ENCODE measurements around the gene TBC1D3B.
"Not testable (repeated sequence)": the region's sequence is repeated elsewhere in the genome, so short reads cannot be mapped to it uniquely, and the experiment has no call there.

Gene TBC1D3B

DNA sequence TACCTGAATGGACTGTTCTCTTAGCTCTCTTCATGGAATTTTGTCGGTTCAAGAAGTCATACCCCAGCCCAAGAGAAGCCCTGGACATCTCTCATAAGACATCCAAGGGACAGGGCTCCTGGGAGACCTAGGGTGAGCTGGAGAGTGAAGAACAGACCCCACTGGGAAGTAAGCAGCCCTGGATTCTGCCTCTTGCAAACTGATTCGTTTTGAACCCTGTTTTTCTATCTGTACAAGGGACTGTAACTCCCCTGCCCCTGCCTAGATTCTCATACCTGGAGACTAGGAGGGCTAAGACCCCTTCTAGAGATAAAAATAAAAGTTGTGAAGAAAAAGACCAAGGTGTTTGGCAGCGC lies 19.7 kb upstream of the TBC1D3B start:
- Histone ChIP-seq H3K9me3 (ENCODE audit: insufficient read depth, low read length) (no peaks in the 10 kb centered on the region), H3K9ac (ENCODE audit: insufficient read length, low read depth) (no peak overlapping the region), H3K4me3 (ENCODE audit: insufficient read length, low read depth) (no peak overlapping the region), H3K27me3 (ENCODE audit: insufficient read depth, insufficient read length) (no peaks in the 10 kb centered on the region), H3K4me1 (ENCODE audit: insufficient read depth, insufficient read length) (peaks cover 3% of the 10 kb centered on the region), H3K36me3 (ENCODE audit: insufficient read depth, insufficient read length, low read length) (no peaks in the 10 kb centered on the region)
- no peak for DNase-seq (ENCODE audit: low read depth, low spot score)
- TF ChIP-seq SUZ12 (IDR thresholded peaks at IDR 0.05; ENCODE audit: extremely low read depth, insufficient read depth, insufficient read length), result no peak
- no peak for TF ChIP-seq ZNF274 (IDR thresholded peaks at IDR 0.05; ENCODE audit: low read depth, low read length)
- no peak for TF ChIP-seq YY1 (IDR thresholded peaks at IDR 0.05; ENCODE audit: insufficient read depth, insufficient read length)

DNA sequence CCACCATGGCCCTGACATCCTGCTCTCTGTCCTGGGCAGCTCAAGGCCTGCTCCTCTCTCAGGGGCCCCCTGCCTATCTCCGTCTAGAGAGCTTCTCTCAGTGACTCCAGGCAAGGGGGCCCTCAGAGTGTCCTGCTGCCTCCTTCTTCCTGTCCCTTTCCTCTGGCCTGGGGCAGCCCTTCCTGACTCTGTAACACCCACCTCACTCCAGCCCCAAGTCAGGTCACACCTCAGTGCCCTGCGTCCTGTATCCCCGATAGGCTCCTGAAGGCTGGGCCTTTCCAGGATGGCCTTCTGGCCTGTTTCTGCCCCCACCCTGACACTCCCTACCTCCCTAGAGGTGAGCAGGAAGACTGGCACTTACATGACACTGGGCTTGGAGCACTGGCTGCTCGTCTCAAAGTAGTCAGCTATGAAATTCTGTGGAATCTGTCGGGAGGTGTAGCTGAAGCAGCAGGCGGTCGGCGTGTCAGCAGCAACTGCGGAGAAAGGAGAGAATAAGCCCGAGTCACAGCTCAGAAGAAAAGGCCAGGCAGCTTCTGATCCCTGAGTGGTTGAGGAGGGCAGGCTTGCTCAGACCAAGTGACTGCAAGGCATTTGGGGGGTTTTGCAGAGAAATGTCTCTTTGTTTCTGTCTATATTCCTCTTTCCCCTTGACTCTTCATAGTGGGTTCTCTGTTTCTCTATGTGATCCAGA lies 19.1 kb upstream of the TBC1D3B start:
- Histone ChIP-seq H3K4me3 (ENCODE audit: insufficient read length, low read depth) (no peak overlapping the region), H3K9me3 (ENCODE audit: insufficient read depth, low read length) (no peaks in the 10 kb centered on the region), H3K36me3 (ENCODE audit: insufficient read depth, insufficient read length, low read length) (no peaks in the 10 kb centered on the region), H3K27me3 (ENCODE audit: insufficient read depth, insufficient read length) (no peaks in the 10 kb centered on the region), H3K9ac (ENCODE audit: insufficient read length, low read depth) (no peak overlapping the region), H3K4me1 (ENCODE audit: insufficient read depth, insufficient read length) (peaks cover 3% of the 10 kb centered on the region)
- TF ChIP-seq YY1 (IDR thresholded peaks at IDR 0.05; ENCODE audit: insufficient read depth, insufficient read length), result no peak
- TF ChIP-seq SUZ12 (IDR thresholded peaks at IDR 0.05; ENCODE audit: extremely low read depth, insufficient read depth, insufficient read length), result no peak
- TF ChIP-seq ZNF274 (IDR thresholded peaks at IDR 0.05; ENCODE audit: low read depth, low read length), result no peak
- no peak for DNase-seq (ENCODE audit: low read depth, low spot score)

DNA sequence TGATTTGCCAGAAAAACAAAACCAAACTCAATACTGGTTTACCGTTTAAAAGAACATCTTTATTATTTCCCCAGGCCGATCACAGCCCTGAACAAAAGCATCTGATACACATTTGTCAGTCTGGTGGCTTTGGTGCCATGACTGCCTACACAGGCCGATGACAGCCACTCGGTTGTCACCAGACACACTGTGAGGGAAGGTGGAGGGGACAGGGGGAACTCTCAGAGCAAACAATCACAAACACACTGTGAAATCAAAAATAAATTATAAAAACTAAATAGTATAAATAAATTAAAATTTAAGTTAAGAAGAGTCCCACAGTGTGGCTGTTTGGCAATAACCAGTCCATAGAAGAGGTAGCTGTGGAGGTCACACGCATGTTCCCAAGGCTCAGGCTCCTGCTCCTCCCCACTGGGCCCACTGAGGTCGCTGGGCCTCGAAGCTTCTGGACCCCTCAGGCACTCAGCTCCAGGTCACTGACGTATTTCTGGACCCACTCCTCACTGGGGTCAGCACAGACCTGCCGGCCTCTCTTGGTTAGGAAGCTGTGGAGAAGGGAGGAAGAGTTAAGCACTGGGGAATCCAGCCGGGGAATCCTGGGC lies 18.5 kb upstream of the TBC1D3B start:
- H3K9ac ChIP-seq (ENCODE audit: insufficient read length, low read depth); H3K9me3 ChIP-seq (ENCODE audit: insufficient read depth, low read length); H3K36me3 ChIP-seq (ENCODE audit: insufficient read depth, insufficient read length, low read length); H3K4me1 ChIP-seq (ENCODE audit: insufficient read depth, insufficient read length); DNase-seq (ENCODE audit: low read depth, low spot score); H3K4me3 ChIP-seq (ENCODE audit: insufficient read length, low read depth); H3K27me3 ChIP-seq (ENCODE audit: insufficient read depth, insufficient read length): not testable (repeated sequence)

DNA sequence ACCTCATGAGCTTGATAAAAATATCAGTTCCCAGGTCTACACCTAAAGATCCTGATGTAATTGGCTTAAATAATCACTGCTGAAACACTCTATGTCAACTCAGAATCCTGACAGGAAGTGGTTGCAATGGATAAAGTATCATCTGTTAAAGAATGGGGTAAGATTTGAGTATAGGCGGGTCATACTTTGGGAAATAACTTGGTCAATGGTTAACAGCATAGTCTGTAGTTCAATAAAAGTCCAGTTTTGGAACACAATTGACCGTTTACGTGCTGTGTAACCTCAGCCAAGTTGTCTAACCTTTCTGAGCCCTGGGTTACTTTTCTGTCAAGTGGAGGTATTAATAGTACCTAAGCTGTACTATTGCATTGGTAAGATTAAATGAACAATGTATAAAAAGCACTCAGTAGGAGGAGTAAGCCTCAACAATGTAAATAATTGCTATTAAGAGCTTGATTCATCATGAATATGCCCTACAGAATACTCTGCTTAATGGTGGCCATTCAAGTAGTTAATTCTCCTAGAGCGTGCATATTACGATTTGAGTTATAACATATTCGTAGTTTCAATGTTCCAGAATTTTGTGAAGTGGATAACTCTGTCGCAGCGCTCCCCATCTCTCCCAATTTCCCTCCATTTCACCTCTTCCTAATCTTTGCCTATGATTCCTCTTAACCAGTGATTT lies 17.9 kb upstream of the TBC1D3B start:
- not testable (repeated sequence) for H3K9ac ChIP-seq (ENCODE audit: insufficient read length, low read depth); H3K4me1 ChIP-seq (ENCODE audit: insufficient read depth, insufficient read length)

DNA sequence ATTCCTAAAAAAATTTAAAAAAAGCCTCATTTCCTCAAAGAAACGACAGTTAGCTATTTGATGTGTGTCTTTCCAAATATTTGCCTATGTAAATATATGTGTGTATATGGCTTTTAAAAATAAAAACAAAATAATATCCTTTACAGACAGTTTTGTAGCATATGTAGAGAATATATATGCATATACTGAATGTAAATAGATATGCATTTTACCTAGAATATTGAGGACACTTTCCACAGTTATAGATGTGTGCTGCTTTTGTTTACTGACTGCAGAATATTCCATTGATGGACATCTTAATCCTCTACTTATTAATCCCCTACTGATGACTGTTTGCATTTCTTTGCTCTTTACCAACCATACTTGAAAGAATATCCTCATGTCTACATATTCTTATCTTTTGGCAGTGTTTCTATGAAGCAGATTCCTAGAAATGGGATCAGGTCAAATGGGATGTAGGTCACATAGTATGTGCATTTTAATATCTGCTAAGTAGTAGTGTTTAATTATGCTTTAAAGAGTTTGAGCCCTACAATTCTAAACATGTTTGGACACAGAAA lies 16.9 kb upstream of the TBC1D3B start:
- no peak for DNase-seq (ENCODE audit: low read depth, low spot score)
- H3K9ac ChIP-seq (ENCODE audit: insufficient read length, low read depth), result no peak overlapping the region
- no peak overlapping the region for H3K4me3 ChIP-seq (ENCODE audit: insufficient read length, low read depth)
- H3K36me3 ChIP-seq (ENCODE audit: insufficient read depth, insufficient read length, low read length), result no peaks in the 10 kb centered on the region
- TF ChIP-seq ZNF274 (IDR thresholded peaks at IDR 0.05; ENCODE audit: low read depth, low read length) (no peak), YY1 (IDR thresholded peaks at IDR 0.05; ENCODE audit: insufficient read depth, insufficient read length) (no peak), SUZ12 (IDR thresholded peaks at IDR 0.05; ENCODE audit: extremely low read depth, insufficient read depth, insufficient read length) (no peak)
- no peaks in the 10 kb centered on the region for H3K27me3 ChIP-seq (ENCODE audit: insufficient read depth, insufficient read length)
- H3K4me1 ChIP-seq (ENCODE audit: insufficient read depth, insufficient read length), result peaks cover 5% of the 10 kb centered on the region
- no peaks in the 10 kb centered on the region for H3K9me3 ChIP-seq (ENCODE audit: insufficient read depth, low read length)

More for the DNA sequence above, 17.9 kb upstream of the TBC1D3B start:
- not testable (repeated sequence) for H3K9me3 ChIP-seq (ENCODE audit: insufficient read depth, low read length); H3K4me3 ChIP-seq (ENCODE audit: insufficient read length, low read depth); DNase-seq (ENCODE audit: low read depth, low spot score); H3K36me3 ChIP-seq (ENCODE audit: insufficient read depth, insufficient read length, low read length); H3K27me3 ChIP-seq (ENCODE audit: insufficient read depth, insufficient read length)

DNA sequence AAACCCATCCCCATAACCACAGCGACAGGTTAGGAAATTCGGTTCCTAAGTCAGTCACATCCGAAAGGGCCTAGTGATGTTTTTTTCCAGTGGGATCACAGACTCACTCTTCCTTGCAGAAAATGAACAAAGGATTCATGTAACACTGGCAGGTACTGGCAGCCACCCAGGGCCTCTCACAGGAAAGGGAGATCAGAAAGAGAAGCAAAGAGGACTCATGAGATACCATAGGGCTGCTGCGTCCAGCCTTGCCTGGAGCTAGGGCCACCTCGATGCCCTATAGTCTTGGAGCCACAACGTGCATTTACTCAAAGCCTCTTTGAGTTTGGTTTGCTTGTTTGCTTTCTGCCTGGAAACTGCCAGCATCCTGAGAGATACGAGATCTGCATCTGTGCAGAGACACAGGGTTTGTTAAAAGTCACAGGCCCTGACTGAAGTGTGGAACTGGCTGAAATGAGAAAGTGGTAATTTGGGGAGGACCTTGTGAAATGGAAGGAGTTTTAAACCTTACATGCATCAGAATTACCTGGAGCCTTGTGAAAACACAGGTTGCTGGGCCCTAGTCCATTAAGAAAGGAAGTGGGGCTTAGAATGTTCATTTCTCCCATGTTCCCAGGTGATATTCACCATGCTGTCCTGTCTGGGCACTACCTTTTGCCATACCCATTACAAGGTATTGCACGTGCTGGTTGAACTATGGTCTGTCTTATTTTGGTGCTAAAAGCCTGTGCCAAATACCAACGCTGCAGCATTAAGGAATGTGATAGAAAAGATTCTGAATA lies 14.3 kb upstream of the TBC1D3B start:
- H3K9me3 ChIP-seq (ENCODE audit: insufficient read depth, low read length); H3K36me3 ChIP-seq (ENCODE audit: insufficient read depth, insufficient read length, low read length); H3K27me3 ChIP-seq (ENCODE audit: insufficient read depth, insufficient read length); H3K4me1 ChIP-seq (ENCODE audit: insufficient read depth, insufficient read length); H3K9ac ChIP-seq (ENCODE audit: insufficient read length, low read depth); DNase-seq (ENCODE audit: low read depth, low spot score); H3K4me3 ChIP-seq (ENCODE audit: insufficient read length, low read depth): not testable (repeated sequence)

DNA sequence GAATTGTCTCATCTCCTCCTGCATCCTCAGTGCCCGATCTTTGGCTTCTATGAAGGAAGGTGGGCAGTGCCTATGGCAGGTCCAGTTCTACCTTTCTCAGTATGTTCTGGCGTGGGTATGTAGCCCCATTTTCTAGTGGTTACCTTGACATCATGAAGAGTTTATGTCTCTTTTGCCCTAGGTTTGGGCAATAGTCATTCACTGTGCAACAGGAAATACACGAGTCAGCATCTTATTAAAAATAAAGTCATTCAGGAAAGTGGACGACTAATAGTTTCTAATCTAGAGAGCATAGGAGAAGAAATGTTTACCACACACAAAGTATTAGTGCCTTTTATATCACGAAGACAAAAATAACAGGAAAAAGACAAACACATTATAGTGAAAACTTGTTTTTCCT lies 13.6 kb upstream of the TBC1D3B start:
- H3K4me3 ChIP-seq (ENCODE audit: insufficient read length, low read depth); H3K4me1 ChIP-seq (ENCODE audit: insufficient read depth, insufficient read length); DNase-seq (ENCODE audit: low read depth, low spot score); H3K36me3 ChIP-seq (ENCODE audit: insufficient read depth, insufficient read length, low read length); H3K27me3 ChIP-seq (ENCODE audit: insufficient read depth, insufficient read length); H3K9ac ChIP-seq (ENCODE audit: insufficient read length, low read depth); H3K9me3 ChIP-seq (ENCODE audit: insufficient read depth, low read length): not testable (repeated sequence)
